ENCODE data around the gene HOXB7.
A peak's percentile ranks its signal among the peaks of the same experiment; 100 is the strongest.

The HOXB7 gene

GRCh38 chr17:48596735-48597527, 13.9 kb downstream of the HOXB7 start:
- H3K27me3 ChIP-seq, result peaks cover 0 to 97% of the 10 kb centered on the region in 2 donors
- H3K36me3 ChIP-seq, result no peaks in the 10 kb centered on the region
- no peak for TF ChIP-seq CTCF (IDR thresholded peaks at IDR 0.05)
- H3K4me1 ChIP-seq, result peaks cover 0 to 40% (median 25%) of the 10 kb centered on the region in 4 donors
- peak overlapping the region; percentile 39 to 50 for H3K4me3 ChIP-seq
- intact Hi-C loops (cut with DNase I; ENCODE audit: low total_unique reads), result no loop called here
- DNase-seq, result no peak
- no peak overlapping the region for H3K27ac ChIP-seq
- no peaks in the 10 kb centered on the region for H3K9me3 ChIP-seq

- Histone ChIP-seq H3K9me3 (no peaks in the 10 kb centered on the region), H3K27ac (no peak overlapping the region), H3K4me3 (peak overlapping the region in 1 of 2 donors; percentile 50), H3K27me3 (peaks cover 0 to 97% of the 10 kb centered on the region in 2 donors), H3K36me3 (no peaks in the 10 kb centered on the region), H3K4me1 (peaks cover 0 to 40% (median 25%) of the 10 kb centered on the region in 4 donors)
- intact Hi-C loops (cut with DNase I; ENCODE audit: low total_unique reads), result no loop called here
- no peak for TF ChIP-seq CTCF (IDR thresholded peaks at IDR 0.05)
- DNase-seq, result no peak
These were observed 14.7 kb downstream of the HOXB7 start for GRCh38 chr17:48596000-48596734.

GRCh38 chr17:48595278-48595999, 15.4 kb downstream of the HOXB7 start:
- no peaks in the 10 kb centered on the region for H3K36me3 ChIP-seq
- H3K9me3 ChIP-seq, result no peaks in the 10 kb centered on the region
- H3K4me3 ChIP-seq, result no peak overlapping the region
- intact Hi-C loops (cut with DNase I; ENCODE audit: low total_unique reads), result no loop called here
- no peak for TF ChIP-seq CTCF (IDR thresholded peaks at IDR 0.05)
- no peak overlapping the region for H3K27ac ChIP-seq
- peaks cover 0 to 97% of the 10 kb centered on the region in 2 donors for H3K27me3 ChIP-seq
- peaks cover 0 to 40% (median 25%) of the 10 kb centered on the region in 4 donors for H3K4me1 ChIP-seq
- DNase-seq, result no peak

- peaks cover 0 to 97% of the 10 kb centered on the region in 2 donors for H3K27me3 ChIP-seq
- H3K27ac ChIP-seq, result no peak overlapping the region
- TF ChIP-seq CTCF (IDR thresholded peaks at IDR 0.05), result no peak
- intact Hi-C loops (cut with DNase I; ENCODE audit: low total_unique reads), result no loop called here
- H3K9me3 ChIP-seq, result no peaks in the 10 kb centered on the region
- DNase-seq, result no peak
- peaks cover 0 to 40% (median 25%) of the 10 kb centered on the region in 4 donors for H3K4me1 ChIP-seq
- no peaks in the 10 kb centered on the region for H3K36me3 ChIP-seq
- no peak overlapping the region for H3K4me3 ChIP-seq
These were observed 16.1 kb downstream of the HOXB7 start for GRCh38 chr17:48594538-48595277.
